ENCODE results near the gene PLEKHD1. TPM values are rescaled to one million over a fixed set of nuclear protein-coding genes. Genes with fewer than 3 reads are reported as not detected.

PLEKHD1 gene
- total and polyA plus RNA-seq, 2 of the 8 experiments (the other 6 are each of a cell fraction or from before 2014, with no cell fraction given) = 0.24 to 0.48 TPM

DNA sequence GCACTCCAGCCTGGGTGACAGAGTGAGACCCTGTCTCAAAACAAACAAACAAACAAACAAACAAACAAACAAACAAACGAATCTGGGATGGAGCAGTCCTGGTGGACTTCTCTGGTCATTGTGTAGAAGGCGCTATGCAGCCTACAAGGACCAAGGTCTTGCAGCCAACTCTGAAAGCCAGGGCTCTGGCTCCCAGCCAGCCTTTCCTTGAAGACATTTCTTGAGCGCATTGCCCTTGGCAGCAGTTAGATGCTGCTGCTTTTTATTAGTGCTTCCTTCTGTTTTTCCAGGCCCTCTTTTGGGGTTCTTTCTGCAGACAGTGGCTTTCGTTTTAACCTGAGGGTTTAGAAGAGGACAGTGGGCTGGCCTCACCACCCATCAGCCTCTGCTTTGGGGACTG lies 70.0 kb downstream of the PLEKHD1 start (continued):
- TF ChIP-seq CTBP2 (IDR thresholded peaks at IDR 0.05; ENCODE audit: borderline replicate concordance, insufficient read depth, insufficient read length, low read length) (no peak), POLR2A (IDR thresholded peaks at IDR 0.05; ENCODE audit: control extremely low read depth in 1 of 2, low read depth in 2 of 2, low read length in 2 of 2) (no peak), TAF7 (optimal IDR thresholded peaks at IDR 0.05; ENCODE audit: borderline replicate concordance, low read depth, low read length) (no peak), SRF (IDR thresholded peaks at IDR 0.05; ENCODE audit: low read depth, low read length) (no peak)
